Measurements from ENCODE around the gene UCN3.

Gene UCN3

GRCh38 chr10:5395168-5395567 lies 30.4 kb downstream of the UCN3 start:
- Histone ChIP-seq H3K27ac (no peak overlapping the region), H3K36me3 (replicated peaks) (no peaks in the 10 kb centered on the region), H3K4me3 (ENCODE audit: low read depth, low read length) (no peak overlapping the region), H3K27me3 (replicated peaks) (no peaks in the 10 kb centered on the region)
- no peak for TF ChIP-seq CTCF (IDR thresholded peaks at IDR 0.05; ENCODE audit: low read depth, low read length, missing control alignments)
- in situ Hi-C loops (cut with HindIII; ENCODE audit: low pct_ligation_motif_present, low sequenced_read_pairs) = loop anchor here (25.0 kb wide), 1 partner anchor 558 kb away; the partner anchor contains the start of gene AKR1E2
- no peak for DNase-seq

GRCh38 chr10:5396556-5397300 lies 32.0 kb downstream of the UCN3 start:
- in situ Hi-C loops (cut with HindIII; ENCODE audit: low pct_ligation_motif_present, low sequenced_read_pairs) = loop anchor here (25.0 kb wide), 1 partner anchor 559 kb away; the partner anchor contains the start of gene AKR1E2
- no peak for DNase-seq
- TF ChIP-seq CTCF (IDR thresholded peaks at IDR 0.05; ENCODE audit: low read depth, low read length, missing control alignments) = no peak
- Histone ChIP-seq H3K27ac (no peak overlapping the region), H3K4me3 (ENCODE audit: low read depth, low read length) (no peak overlapping the region), H3K36me3 (replicated peaks) (no peaks in the 10 kb centered on the region), H3K27me3 (replicated peaks) (no peaks in the 10 kb centered on the region)

- no peak for TF ChIP-seq CTCF (IDR thresholded peaks at IDR 0.05; ENCODE audit: low read depth, low read length, missing control alignments)
- no peaks in the 10 kb centered on the region for H3K36me3 ChIP-seq (replicated peaks)
- in situ Hi-C loops (cut with HindIII; ENCODE audit: low pct_ligation_motif_present, low sequenced_read_pairs) = loop anchor here (25.0 kb wide), 1 partner anchor 562 kb away; the partner anchor contains the start of gene AKR1E2
- H3K27me3 ChIP-seq (replicated peaks) = no peaks in the 10 kb centered on the region
- no peak overlapping the region for H3K27ac ChIP-seq
- no peak overlapping the region for H3K4me3 ChIP-seq (ENCODE audit: low read depth, low read length)
- no peak for DNase-seq
Observed at GRCh38 chr10:5399332-5399731, 34.6 kb downstream of the UCN3 start.

- Histone ChIP-seq H3K4me3 (ENCODE audit: low read depth, low read length) (no peak overlapping the region), H3K27ac (no peak overlapping the region), H3K36me3 (replicated peaks) (no peaks in the 10 kb centered on the region), H3K27me3 (replicated peaks) (no peaks in the 10 kb centered on the region)
- no peak for TF ChIP-seq CTCF (IDR thresholded peaks at IDR 0.05; ENCODE audit: low read depth, low read length, missing control alignments)
- in situ Hi-C loops (cut with HindIII; ENCODE audit: low pct_ligation_motif_present, low sequenced_read_pairs) = no loop called here
- DNase-seq = no peak
Observed at GRCh38 chr10:5400468-5401240, 35.9 kb downstream of the UCN3 start.

- DNase-seq = no peak
- no peak overlapping the region for H3K4me3 ChIP-seq (ENCODE audit: low read depth, low read length)
- no peaks in the 10 kb centered on the region for H3K36me3 ChIP-seq (replicated peaks)
- H3K27ac ChIP-seq = no peak overlapping the region
- no peak for TF ChIP-seq CTCF (IDR thresholded peaks at IDR 0.05; ENCODE audit: low read depth, low read length, missing control alignments)
- H3K27me3 ChIP-seq (replicated peaks) = no peaks in the 10 kb centered on the region
- in situ Hi-C loops (cut with HindIII; ENCODE audit: low pct_ligation_motif_present, low sequenced_read_pairs) = no loop called here
Observed at GRCh38 chr10:5402798-5403197, 38.0 kb downstream of the UCN3 start.
